GM21515 (cell line): ENCODE results near the gene CD247.

Experiments used
- ATAC-seq: cut with Tn5 transposase; IDR thresholded peaks from one replicate; pipeline ENCODE4 v1.9.1; 2021; ENCODE audit not compliant: unreplicated experiment

The CD247 gene

GRCh38 chr1:167463875-167464575 is 54.3 kb downstream of the CD247 start:
- no peak for ATAC-seq

GRCh38 chr1:167463080-167463479 is 55.2 kb downstream of the CD247 start:
- no peak for ATAC-seq

- no peak for ATAC-seq
Measured at GRCh38 chr1:167462341-167462740, 56.0 kb downstream of the CD247 start.

GRCh38 chr1:167460836-167461235 is 57.5 kb downstream of the CD247 start:
- ATAC-seq, result no peak

GRCh38 chr1:167457936-167458584 is 60.3 kb downstream of the CD247 start:
- no peak for ATAC-seq

- no peak for ATAC-seq
Measured at GRCh38 chr1:167456926-167457325, 61.4 kb downstream of the CD247 start.

- ATAC-seq, result no peak
Measured at GRCh38 chr1:167456524-167456923, 61.8 kb downstream of the CD247 start.

- ATAC-seq, result peak; percentile 29
Measured at GRCh38 chr1:167455786-167456446, 62.4 kb downstream of the CD247 start.

GRCh38 chr1:167454894-167455785 is 63.2 kb downstream of the CD247 start:
- peak; percentile 65 for ATAC-seq

GRCh38 chr1:167454304-167454893 is 63.9 kb downstream of the CD247 start:
- no peak for ATAC-seq

- no peak for ATAC-seq
Measured at GRCh38 chr1:167453123-167453522, 65.2 kb downstream of the CD247 start.

GRCh38 chr1:167452483-167452882 is 65.8 kb downstream of the CD247 start:
- no peak for ATAC-seq

- ATAC-seq, result no peak
Measured at GRCh38 chr1:167450843-167451242, 67.5 kb downstream of the CD247 start.

- no peak for ATAC-seq
Measured at GRCh38 chr1:167447521-167448136, 70.7 kb downstream of the CD247 start.

GRCh38 chr1:167446966-167447365 is 71.4 kb downstream of the CD247 start:
- ATAC-seq, result no peak

GRCh38 chr1:167443757-167444156 is 74.6 kb downstream of the CD247 start:
- no peak for ATAC-seq

- ATAC-seq, result no peak
Measured at GRCh38 chr1:167442854-167443565, 75.3 kb downstream of the CD247 start.

GRCh38 chr1:167442142-167442848 is 76.0 kb downstream of the CD247 start:
- ATAC-seq, result peak; percentile 80

GRCh38 chr1:167441222-167441621 is 77.1 kb downstream of the CD247 start:
- ATAC-seq, result no peak
